Measurements from ENCODE around the gene DISC1. TPM values are rescaled to one million over a fixed set of nuclear protein-coding genes. Genes with fewer than 3 reads are reported as not detected.

The DISC1 gene
- polyA plus RNA-seq, 1 donor from 2014 or later = 0.84 TPM

DNA sequence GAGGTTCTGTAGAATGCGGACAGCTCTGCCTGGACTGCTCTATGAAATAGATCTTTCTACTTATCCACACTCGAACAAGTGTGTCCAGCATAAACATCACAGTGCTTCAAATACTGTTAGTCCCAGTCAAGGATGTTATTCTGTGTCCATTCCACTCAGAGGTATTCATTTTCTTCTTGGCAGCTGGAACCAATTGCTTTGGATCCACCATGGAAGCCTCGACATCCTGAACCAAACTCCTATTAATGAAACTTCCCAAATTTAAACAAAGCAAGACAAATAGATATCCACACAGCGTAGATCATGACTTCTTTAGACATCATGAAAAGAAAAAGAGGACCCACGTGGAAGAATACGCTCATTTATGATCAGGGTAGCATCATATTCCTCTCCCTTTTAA lies 95.8 kb downstream of the DISC1 start:
- no peaks in the 10 kb centered on the region for H3K9me2 ChIP-seq (ENCODE audit: insufficient read depth, low read length)
- no peak overlapping the region for H3K27ac ChIP-seq (ENCODE audit: low read length)
- H3K79me2 ChIP-seq (replicated peaks; ENCODE audit: insufficient read depth, low read length) = no peaks in the 10 kb centered on the region
- no peaks in the 10 kb centered on the region for H3K36me3 ChIP-seq (ENCODE audit: insufficient read depth, low read length)
- no peak overlapping the region for H3K4me3 ChIP-seq (ENCODE audit: low read length)
- H2AFZ ChIP-seq (ENCODE audit: low read depth, low read length) = no peak overlapping the region
- H3K9ac ChIP-seq (ENCODE audit: low read length) = no peak overlapping the region
- TF ChIP-seq RAD21 (conservative IDR thresholded peaks at IDR 0.05) = no peak
- no peaks in the 10 kb centered on the region for H3K27me3 ChIP-seq (ENCODE audit: insufficient read depth, low read depth, low read length)
- H3F3A ChIP-seq (ENCODE audit: insufficient read depth, low read length, poor library complexity, severe bottlenecking) = no peaks in the 10 kb centered on the region
- H4K20me1 ChIP-seq (ENCODE audit: insufficient read depth) = no peaks in the 10 kb centered on the region
- no peaks in the 10 kb centered on the region for H3K9me3 ChIP-seq (ENCODE audit: low read length)
- no peak overlapping the region for H3K4me2 ChIP-seq (ENCODE audit: low read length)

DNA sequence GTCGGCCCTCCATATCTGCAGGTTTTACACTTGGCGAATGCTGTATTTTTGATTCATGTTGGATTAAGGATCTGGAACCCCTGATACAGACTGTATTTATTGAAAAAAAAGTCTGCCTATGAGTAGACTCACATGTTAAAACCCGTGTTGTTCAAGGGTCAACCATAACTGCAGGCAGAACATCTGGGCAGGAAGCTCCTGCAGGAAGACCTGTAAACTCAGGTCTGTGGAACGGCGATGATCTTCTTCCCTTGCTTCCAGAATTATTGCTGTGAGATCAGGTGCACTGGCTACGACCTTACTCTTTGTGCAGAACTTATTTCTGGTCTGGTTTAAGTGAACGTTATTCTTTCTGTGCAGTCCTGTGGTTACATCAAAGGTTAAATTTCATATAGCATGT lies 96.6 kb downstream of the DISC1 start:
- H3K9me3 ChIP-seq (ENCODE audit: low read length) = no peaks in the 10 kb centered on the region
- no peaks in the 10 kb centered on the region for H3K27me3 ChIP-seq (ENCODE audit: insufficient read depth, low read depth, low read length)
- H3K9ac ChIP-seq (ENCODE audit: low read length) = no peak overlapping the region
- H3K4me2 ChIP-seq (ENCODE audit: low read length) = no peak overlapping the region
- H3F3A ChIP-seq (ENCODE audit: insufficient read depth, low read length, poor library complexity, severe bottlenecking) = no peaks in the 10 kb centered on the region
- no peaks in the 10 kb centered on the region for H3K79me2 ChIP-seq (replicated peaks; ENCODE audit: insufficient read depth, low read length)
- no peaks in the 10 kb centered on the region for H3K36me3 ChIP-seq (ENCODE audit: insufficient read depth, low read length)
- no peaks in the 10 kb centered on the region for H4K20me1 ChIP-seq (ENCODE audit: insufficient read depth)
- H3K27ac ChIP-seq (ENCODE audit: low read length) = no peak overlapping the region
- no peaks in the 10 kb centered on the region for H3K9me2 ChIP-seq (ENCODE audit: insufficient read depth, low read length)
- no peak overlapping the region for H3K4me3 ChIP-seq (ENCODE audit: low read length)
- H2AFZ ChIP-seq (ENCODE audit: low read depth, low read length) = no peak overlapping the region
- TF ChIP-seq SMC3 (conservative IDR thresholded peaks at IDR 0.05; ENCODE audit: poor library complexity) = no peak

DNA sequence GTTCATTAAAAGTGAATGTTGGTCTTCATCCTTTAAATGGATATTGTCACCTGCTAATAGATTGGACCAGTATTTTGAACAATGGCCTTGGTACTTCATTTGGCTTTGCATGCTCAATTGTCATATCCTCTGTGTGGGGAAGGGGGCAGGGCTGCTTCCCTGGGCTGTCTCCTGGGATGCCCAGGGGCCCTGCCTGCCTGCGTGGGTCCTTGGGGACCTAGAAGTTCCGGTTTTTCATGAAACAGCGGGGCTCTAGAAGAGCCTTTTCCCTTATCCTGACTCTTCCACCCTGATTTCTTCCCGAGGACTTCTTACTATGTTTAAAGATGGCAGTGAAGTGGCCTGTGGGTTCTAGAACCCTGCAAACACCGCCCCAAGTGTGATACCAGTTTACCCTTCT lies 97.5 kb downstream of the DISC1 start:
- Histone ChIP-seq H3F3A (ENCODE audit: insufficient read depth, low read length, poor library complexity, severe bottlenecking) (no peaks in the 10 kb centered on the region), H3K9me3 (ENCODE audit: low read length) (no peaks in the 10 kb centered on the region), H2AFZ (ENCODE audit: low read depth, low read length) (no peak overlapping the region), H3K9ac (ENCODE audit: low read length) (no peak overlapping the region), H3K79me2 (replicated peaks; ENCODE audit: insufficient read depth, low read length) (no peaks in the 10 kb centered on the region), H3K9me2 (ENCODE audit: insufficient read depth, low read length) (no peaks in the 10 kb centered on the region), H3K4me3 (ENCODE audit: low read length) (no peak overlapping the region), H3K27me3 (ENCODE audit: insufficient read depth, low read depth, low read length) (no peaks in the 10 kb centered on the region), H3K36me3 (ENCODE audit: insufficient read depth, low read length) (no peaks in the 10 kb centered on the region), H4K20me1 (ENCODE audit: insufficient read depth) (no peaks in the 10 kb centered on the region), H3K4me2 (ENCODE audit: low read length) (no peak overlapping the region), H3K27ac (ENCODE audit: low read length) (no peak overlapping the region)
- TF ChIP-seq EP300 (conservative IDR thresholded peaks at IDR 0.05; ENCODE audit: poor library complexity, severe bottlenecking) = no peak
- TF ChIP-seq, protein P1, sequence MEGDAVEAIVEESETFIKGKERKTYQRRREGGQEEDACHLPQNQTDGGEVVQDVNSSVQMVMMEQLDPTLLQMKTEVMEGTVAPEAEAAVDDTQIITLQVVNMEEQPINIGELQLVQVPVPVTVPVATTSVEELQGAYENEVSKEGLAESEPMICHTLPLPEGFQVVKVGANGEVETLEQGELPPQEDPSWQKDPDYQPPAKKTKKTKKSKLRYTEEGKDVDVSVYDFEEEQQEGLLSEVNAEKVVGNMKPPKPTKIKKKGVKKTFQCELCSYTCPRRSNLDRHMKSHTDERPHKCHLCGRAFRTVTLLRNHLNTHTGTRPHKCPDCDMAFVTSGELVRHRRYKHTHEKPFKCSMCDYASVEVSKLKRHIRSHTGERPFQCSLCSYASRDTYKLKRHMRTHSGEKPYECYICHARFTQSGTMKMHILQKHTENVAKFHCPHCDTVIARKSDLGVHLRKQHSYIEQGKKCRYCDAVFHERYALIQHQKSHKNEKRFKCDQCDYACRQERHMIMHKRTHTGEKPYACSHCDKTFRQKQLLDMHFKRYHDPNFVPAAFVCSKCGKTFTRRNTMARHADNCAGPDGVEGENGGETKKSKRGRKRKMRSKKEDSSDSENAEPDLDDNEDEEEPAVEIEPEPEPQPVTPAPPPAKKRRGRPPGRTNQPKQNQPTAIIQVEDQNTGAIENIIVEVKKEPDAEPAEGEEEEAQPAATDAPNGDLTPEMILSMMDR (IDR thresholded peaks at IDR 0.05; ENCODE audit: poor library complexity, severe bottlenecking) = no peak
- TF ChIP-seq EZH2 (IDR thresholded peaks at IDR 0.05; ENCODE audit: borderline replicate concordance, insufficient read depth, low read length, poor library complexity, severe bottlenecking) = no peak
- TF ChIP-seq RAD21 (conservative IDR thresholded peaks at IDR 0.05) = no peak
- TF ChIP-seq, protein P2, sequence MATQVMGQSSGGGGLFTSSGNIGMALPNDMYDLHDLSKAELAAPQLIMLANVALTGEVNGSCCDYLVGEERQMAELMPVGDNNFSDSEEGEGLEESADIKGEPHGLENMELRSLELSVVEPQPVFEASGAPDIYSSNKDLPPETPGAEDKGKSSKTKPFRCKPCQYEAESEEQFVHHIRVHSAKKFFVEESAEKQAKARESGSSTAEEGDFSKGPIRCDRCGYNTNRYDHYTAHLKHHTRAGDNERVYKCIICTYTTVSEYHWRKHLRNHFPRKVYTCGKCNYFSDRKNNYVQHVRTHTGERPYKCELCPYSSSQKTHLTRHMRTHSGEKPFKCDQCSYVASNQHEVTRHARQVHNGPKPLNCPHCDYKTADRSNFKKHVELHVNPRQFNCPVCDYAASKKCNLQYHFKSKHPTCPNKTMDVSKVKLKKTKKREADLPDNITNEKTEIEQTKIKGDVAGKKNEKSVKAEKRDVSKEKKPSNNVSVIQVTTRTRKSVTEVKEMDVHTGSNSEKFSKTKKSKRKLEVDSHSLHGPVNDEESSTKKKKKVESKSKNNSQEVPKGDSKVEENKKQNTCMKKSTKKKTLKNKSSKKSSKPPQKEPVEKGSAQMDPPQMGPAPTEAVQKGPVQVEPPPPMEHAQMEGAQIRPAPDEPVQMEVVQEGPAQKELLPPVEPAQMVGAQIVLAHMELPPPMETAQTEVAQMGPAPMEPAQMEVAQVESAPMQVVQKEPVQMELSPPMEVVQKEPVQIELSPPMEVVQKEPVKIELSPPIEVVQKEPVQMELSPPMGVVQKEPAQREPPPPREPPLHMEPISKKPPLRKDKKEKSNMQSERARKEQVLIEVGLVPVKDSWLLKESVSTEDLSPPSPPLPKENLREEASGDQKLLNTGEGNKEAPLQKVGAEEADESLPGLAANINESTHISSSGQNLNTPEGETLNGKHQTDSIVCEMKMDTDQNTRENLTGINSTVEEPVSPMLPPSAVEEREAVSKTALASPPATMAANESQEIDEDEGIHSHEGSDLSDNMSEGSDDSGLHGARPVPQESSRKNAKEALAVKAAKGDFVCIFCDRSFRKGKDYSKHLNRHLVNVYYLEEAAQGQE (IDR thresholded peaks at IDR 0.05; ENCODE audit: borderline replicate concordance) = no peak
- TF ChIP-seq MXI1 (conservative IDR thresholded peaks at IDR 0.05; ENCODE audit: poor library complexity, severe bottlenecking) = no peak
- no peak for TF ChIP-seq TAF1 (IDR thresholded peaks at IDR 0.05; ENCODE audit: low read depth)
- no peak for TF ChIP-seq POLR2AphosphoS5 (IDR thresholded peaks at IDR 0.05)
- TF ChIP-seq SMC3 (conservative IDR thresholded peaks at IDR 0.05; ENCODE audit: poor library complexity) = no peak

All from neural cell (in vitro differentiated cells).